GM18505 (cell line): Measurements from ENCODE around the gene LRRC56.
"Not testable (repeated sequence)": the region's sequence is repeated elsewhere in the genome, so short reads cannot be mapped to it uniquely, and the experiment has no call there.

Experiments
- ATAC-seq: cut with Tn5 transposase; IDR thresholded peaks from one replicate; pipeline ENCODE4 v1.9.1; 2021; ENCODE audit not compliant: unreplicated experiment
- POLR2A ChIP-seq: IDR thresholded peaks from 4 replicates; pipeline ENCODE4 v1.6.1; 2011; ENCODE audit warnings: borderline replicate concordance; ENCODE audit not compliant: insufficient read depth, insufficient read length; ENCODE audit errors: extremely low read depth

Gene LRRC56

DNA sequence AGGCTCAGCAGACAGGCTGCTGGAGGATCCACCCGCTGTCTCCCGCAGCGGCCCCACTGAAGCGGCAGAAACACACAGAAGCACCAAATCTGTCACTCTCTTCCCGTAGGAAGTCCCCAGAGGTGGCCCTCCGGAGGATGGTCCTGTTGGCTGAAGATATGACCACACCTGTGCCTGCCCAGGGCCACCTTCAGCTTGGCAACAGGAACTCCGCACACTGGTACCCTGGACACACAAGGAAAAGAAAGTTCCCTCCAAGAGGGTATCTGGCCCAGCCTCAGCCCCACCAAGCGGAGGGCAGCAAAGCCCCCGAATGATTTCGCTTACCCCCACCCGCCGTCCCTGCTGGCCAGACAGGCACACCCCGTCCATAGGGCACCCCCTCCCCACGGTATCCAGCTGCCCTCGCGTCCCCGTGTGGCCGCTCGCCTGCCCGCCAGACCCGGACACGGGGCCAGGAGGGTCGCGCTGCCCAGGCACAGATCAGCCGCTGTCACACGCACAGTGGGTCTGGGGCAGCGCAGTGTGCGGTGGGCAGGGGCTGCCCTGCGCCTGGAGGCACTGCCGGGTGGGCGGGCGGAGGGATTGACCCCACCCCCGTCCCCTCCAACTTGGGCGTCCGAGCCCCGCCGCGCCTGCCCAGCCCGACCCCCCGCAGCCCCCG is 30.4 kb downstream of the LRRC56 start:
- TF ChIP-seq POLR2A, result no peak
- peak; percentile 8 for ATAC-seq

DNA sequence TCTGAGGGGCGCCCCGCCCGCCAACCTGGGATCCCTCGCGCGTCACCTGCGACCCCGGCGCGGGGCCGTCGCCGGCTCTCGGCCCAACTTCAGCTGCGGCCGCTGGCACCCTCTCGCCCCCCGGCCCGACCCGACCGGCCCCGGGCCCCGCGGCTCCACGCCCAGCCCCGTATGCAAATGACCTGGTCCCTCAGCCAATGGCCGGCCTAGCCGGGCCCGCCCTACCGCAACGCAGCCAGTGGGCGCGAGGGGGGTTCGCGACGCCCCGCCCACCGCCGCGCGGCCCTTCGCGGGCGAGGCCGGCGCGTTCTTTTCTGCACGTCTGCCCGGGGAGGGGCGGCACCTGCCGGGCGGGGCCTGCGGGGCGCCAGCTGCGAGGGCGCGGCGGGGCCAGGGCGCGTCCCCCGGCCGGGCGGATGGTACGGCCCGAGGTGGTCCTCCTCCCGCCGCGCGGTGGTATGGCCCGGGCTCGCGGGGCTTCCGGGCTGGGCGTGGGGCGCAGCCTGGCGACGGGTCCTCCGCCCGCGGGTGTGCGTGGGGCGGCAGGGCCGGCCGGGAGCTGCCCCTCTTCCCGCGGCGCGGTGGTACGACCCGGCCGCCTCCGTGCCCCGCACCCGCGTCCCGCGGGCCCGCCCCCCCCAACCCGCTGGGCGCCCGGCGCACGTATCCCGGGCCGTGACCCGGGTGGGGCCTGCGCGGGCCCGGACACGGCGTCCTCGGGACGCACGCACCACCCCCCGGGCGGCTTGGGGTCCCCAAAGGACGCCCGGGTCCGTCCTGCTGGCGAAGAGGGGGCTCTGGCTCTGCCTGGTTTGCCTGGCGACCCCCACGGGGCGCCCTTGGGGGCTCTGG is 31.2 kb downstream of the LRRC56 start:
- ATAC-seq, result peak; percentile 77
- TF ChIP-seq POLR2A, result peak; percentile 67

DNA sequence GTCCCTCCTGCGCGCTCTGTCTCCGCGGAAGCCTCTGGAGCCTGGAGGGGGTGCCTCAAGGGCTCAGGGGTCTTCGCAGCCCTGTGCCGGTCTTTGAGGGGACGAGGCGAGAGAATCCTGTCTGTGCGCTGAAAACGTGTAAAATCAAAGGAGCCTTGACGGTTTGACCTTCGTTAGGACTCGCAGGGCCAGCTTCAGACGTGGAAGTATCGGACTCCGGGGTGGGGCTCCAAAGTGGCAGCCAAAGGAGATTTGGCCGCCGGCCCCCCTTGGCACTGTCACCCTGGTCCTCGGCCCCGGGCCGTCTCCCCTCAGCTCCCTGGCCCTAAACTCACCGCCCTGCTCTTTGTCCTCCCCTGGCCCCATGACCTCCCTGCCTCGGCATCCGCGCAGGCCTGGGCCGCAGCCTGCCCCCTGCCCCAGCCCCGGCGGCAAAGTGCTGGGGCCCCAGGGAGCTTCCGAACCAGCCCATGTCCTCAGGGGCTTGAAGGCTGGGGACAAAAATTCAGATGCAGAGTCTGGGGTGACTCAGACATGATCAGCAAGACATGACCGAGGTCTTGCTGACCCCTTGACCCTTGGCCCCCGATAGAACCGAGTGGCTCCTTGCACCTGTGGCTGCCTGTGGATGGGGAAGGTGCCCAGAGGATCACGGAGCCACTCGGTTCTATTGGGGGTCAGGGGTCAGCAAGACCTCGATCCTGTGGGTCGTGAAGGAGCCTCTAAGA is 32.0 kb downstream of the LRRC56 start:
- no peak for TF ChIP-seq POLR2A
- ATAC-seq, result no peak

DNA sequence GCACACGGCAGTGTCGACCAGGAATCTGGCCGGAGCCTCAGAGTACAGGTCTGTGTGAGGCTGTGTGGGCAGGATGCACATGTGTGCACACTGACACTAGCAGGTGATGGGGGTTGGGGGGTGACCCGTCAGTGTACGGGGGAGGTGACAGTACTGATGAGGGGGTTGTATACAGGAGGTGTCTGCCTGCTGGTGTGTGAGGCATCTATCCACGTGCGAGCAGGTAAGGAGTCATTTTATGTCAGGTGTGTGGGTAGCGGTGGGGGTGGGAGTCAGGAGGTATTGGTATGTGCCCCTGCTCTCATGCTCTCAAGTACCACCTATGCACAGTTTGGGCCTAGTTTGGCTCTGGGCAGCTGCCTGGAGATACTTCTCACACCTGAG is 34.5 kb downstream of the LRRC56 start:
- no peak for ATAC-seq
- TF ChIP-seq POLR2A, result no peak

DNA sequence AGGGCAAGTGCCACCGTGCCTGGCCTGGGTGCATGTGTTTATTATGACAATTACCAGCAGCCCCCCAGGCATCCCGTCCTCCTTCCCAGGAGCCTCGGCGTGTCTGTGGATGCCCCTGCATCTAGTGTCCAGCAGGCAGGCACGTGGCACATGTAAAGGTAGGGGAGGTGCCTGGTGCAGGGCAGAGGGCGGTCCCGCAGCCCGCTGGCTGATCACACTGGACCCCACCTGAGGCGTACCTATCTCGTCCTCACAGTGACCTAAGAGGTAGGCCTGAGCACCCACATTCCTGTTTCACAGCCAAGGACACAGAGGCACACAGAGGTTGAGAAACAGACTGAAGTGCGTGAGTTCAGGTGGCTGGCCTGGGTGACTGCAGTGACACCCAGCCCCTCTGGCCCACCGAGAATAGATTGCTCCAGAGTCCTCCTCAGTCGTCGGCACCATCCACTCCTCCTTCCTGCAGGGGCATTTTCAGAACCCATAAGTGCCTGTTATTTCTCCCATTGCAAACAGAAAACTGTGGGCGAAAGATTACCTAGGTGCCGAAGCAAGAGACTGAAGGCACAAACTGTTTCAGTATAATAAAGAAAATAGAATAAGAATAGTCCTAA is 35.9 kb downstream of the LRRC56 start:
- TF ChIP-seq POLR2A, result no peak
- ATAC-seq, result no peak

DNA sequence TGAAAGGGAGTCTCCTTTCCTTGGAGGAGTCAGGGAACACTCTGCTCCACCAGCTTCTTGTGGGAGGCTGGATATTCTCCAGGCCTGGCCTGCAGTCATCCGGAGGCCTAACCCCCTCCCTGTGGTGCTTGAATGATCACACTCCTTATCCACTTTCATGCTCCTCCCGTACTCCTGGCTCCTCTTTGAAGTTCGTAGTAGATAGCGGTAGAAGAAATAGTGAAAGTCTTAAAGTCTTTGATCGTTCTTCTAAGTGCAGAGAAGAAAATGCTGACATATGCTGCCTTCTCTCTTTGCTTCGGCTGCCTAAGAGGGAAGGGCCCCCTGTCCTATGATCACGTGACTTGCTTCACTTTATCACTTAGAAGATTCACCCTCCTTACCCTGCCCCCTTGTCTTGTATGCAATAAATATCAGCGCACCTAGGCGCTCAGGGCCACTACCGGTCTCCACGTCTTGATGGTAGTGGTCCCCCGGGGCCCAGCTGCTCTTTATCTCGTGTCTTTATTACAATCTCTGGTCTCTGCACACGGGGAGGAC is 36.8 kb downstream of the LRRC56 start:
- not testable (repeated sequence) for ATAC-seq

DNA sequence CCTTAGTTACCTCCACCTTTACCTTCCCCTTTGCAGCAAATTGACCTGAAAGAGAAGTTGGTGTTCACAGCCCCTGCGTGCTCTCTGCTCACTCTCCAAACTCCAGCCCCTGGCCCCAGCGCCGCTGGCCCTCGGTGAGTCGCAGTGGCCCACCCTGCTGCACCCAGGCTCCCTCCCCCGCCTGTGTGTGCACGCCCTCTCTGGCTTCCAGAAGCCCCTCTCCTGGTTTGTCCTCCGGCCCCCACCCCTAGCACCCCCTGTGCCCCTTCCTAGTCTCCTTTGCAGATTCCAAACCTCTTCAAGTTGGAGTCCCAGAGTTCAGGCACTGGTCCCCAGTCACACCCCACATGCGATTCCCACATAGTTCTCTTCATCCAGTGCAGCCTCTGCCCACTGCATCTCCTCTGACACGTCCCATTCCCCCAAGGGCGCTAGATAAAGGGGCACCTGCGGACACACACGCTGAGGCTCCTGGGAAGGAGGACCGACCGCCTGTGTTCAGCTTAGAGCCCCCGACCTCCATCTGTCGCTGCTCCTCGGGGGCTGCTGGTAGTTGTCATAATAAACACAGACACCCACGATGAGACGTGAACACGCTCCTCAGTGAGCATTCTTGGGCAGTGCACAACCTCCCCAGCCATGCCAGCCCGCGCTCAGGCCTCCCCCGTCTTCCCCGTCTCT is 37.4 kb downstream of the LRRC56 start:
- TF ChIP-seq POLR2A, result no peak
- no peak for ATAC-seq

DNA sequence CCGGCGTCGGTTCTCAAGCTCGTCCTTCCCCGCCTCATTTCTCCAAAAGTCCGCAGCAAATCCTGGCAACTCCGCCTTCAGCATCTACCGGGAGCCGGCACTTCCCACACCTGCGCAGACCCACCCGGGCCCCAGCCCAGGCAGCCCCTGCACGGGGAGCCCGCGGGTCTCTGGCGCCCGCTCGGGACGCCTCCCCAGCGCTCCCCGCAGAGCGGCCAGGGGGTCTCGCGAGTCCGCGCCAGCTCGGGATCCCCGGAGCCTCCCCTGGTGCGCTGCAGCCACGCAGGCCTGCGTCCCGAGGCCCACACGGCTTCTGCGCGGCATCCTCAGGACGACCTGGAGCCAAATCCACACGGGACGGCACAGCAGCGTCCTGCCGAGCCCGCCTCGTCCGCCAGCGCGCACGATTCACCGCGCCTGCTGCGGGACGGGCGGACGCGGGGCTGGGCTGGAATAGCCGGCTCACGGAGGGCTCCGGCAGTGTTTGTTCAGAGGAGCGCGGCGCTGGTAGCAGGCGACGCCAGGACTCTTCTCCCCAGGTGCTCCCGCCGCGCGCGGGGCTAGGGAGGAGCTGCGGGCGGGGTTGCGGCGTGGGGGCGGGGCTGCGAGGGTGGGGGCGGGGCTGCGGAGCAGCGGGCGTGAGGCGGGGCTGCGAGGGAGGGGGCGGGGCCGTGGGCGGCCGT is 38.1 kb downstream of the LRRC56 start:
- TF ChIP-seq POLR2A, result no peak
- peak; percentile 36 for ATAC-seq

DNA sequence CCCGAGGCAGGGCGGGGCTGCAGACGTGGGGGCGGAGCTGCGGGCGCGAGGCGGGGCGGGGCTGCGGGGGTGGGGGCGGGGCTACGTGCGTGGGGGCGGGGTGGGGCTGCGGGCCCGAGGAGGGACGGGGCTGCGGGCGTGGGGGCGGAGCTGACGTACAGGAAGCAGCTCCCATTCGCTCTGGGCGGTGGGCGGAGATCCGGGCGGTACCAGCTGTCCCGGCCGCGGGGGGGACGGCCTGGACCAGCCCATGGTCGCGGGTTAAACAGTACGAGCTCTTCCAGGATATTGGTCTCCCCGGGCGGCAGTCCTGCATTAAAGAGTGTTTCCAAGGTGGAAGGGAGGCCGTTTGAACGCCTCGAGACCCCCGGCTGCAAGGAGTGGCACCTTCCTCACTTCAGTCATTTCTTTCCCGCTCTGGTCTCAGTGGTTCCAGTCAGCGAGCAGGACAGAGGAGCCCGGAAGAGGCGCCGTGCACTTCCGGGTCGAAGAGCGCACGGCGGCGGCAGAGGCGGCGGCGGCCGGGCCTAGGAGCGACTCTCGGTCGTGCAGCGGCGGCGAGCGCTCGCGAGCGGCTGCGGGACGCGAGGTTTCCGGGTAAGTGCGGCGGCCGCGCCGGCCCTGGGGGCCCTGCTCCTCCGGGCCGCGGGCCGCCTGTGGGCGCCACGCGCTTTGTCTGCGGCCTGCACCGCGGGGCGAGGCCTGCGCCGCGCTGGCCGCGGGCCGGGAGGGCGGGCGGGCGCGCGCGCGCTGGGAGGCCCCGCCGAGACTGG is 38.9 kb downstream of the LRRC56 start, which contains the start of gene PHRF1:
TSS of gene PHRF1 (plus strand) at position 475 of the 773 bp plus-strand sequence. CDS start 5,043 bp downstream, outside the sequence.
- ATAC-seq, result peak; percentile 69
- peak; percentile 84 for TF ChIP-seq POLR2A

DNA sequence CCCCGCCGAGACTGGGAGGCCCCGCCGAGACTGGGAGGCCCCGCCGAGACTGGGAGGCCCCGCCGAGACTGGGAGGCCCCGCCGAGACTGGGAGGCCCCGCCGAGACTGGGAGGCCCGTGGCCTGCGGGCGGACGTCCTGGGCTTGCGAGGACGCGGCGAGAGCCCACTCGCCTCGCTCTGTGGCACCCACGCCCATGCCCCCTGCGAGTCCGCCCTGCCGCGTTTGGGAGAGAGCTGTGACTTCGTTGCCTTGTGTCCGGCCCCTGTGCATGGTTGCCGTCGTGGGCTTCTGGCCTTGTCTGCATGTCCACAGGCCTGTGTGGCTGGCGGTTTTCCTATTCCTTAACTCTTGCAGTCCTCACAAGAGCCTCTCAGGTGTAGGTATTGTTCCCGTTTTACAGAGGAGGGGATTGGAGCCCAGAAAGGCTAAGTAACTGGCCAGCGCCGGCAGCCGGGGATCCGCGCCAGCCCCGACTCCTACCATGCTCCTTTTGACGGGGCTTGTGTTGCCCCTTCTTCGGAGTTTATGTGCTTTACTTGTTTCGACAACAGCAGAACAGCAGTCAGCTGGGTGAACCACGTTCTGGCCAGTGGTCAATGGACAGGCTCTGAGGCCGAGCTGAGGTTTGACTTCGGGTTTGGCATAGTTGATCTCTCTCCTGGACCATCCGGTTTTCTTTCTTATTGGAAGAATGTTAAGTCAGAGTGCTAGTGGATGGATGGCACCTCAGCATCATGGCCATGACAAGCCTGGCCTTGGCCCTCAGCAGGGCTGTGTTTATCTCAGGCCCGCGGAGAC is 39.7 kb downstream of the LRRC56 start:
- no peak for TF ChIP-seq POLR2A

DNA sequence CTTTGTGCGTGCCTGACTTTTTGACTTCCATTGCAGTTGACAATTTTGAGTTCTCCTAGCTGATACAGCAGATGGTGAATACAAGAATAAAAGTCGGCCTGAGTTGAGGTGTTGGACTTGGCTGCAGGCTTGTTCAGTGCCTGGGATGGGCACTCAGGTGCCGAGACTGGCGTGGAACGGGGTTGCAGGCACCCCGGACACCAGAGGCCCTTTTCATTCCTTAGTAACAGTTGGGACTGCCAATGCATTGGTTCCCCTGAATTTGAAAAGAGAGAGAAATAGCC is 40.2 kb downstream of the LRRC56 start:
- no peak for TF ChIP-seq POLR2A
- ATAC-seq, result no peak

More for the DNA sequence above, 39.7 kb downstream of the LRRC56 start:
- ATAC-seq, result no peak
